Mucosa of descending colon (tissue), 3 donors: ENCODE results near the gene TRIM69. TPM values are rescaled to one million over a fixed set of nuclear protein-coding genes. Genes with fewer than 3 reads are reported as not detected.
A peak's percentile ranks its signal among the peaks of the same experiment; 100 is the strongest.
"Not testable (repeated sequence)": the region's sequence is repeated elsewhere in the genome, so short reads cannot be mapped to it uniquely, and the experiment has no call there.

Source experiments
- ATAC-seq: fragments of 200-7000 bp; cut with Tn5 transposase; one replicate; pipeline ENCODE4 v1.9.1; 2020; ENCODE audit warnings: mild to moderate bottlenecking, moderate library complexity
- DNase-seq, 3 donors: peaks; one replicate each; pipeline ENCODE4 v3.0.0-alpha.2; 2020
- H3K36me3 ChIP-seq: fragments of 200-600 bp; one replicate; pipeline ENCODE4 v1.8.0; 2021; ENCODE audit warnings: low read depth, mild to moderate bottlenecking
- H3K4me1 ChIP-seq: fragments of 200-600 bp; one replicate; pipeline ENCODE4 v1.8.0; 2021; ENCODE audit warnings: low read depth, mild to moderate bottlenecking
- H3K4me3 ChIP-seq: fragments of 200-600 bp; one replicate; pipeline ENCODE4 v1.8.0; 2021; ENCODE audit warnings: mild to moderate bottlenecking
- H3K9me3 ChIP-seq: fragments of 200-600 bp; one replicate; pipeline ENCODE4 v1.8.0; 2021; ENCODE audit warnings: mild to moderate bottlenecking
- intact Hi-C, 2 donors: fragments of 100-400 bp; cut with DNase I in 1 of 2; cut with micrococcal nuclease in 1 of 2; formaldehyde crosslinking; loops; one replicate each; pipeline versions ENCODE4 v1.11.0 to v1.11.1; 2022; cut with DNase I, micrococcal nuclease
- long read RNA-seq, 2 donors: library from polyadenylated mRNA; unstranded; transcript quantifications; one replicate each; pipeline ENCODE4 v2.0.0, GENCODE V29; 2019 to 2021
- total RNA-seq, 3 donors: library from RNA; stranded (reverse); fragmentation: NEBNext Ultra II Directional in 2 of 3; extraction: Animal tissue kit (Norgen Biotek cat#: 25700) in 2 of 3; gene quantifications; one replicate each; pipeline versions ENCODE4 v1.2.1 to v1.2.4, GENCODE V29; 2021 to 2023
- TF ChIP-seq, protein P1 (sequence below): fragments of 200-600 bp; IDR thresholded peaks from one replicate; pipeline ENCODE4 v1.8.0; 2022; ENCODE audit warnings: antibody characterized with exemption, mild to moderate bottlenecking
- donor health status: DM: no; HTN: no; CAD: no; lungs with moderate emphysema.
- donor health status: DM: no; HTN: no; CAD: no.
- donor health status: DM: no; HTN: yes; CAD: no.

TRIM69 gene, protein sequence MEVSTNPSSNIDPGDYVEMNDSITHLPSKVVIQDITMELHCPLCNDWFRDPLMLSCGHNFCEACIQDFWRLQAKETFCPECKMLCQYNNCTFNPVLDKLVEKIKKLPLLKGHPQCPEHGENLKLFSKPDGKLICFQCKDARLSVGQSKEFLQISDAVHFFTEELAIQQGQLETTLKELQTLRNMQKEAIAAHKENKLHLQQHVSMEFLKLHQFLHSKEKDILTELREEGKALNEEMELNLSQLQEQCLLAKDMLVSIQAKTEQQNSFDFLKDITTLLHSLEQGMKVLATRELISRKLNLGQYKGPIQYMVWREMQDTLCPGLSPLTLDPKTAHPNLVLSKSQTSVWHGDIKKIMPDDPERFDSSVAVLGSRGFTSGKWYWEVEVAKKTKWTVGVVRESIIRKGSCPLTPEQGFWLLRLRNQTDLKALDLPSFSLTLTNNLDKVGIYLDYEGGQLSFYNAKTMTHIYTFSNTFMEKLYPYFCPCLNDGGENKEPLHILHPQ
- total RNA-seq = 10 to 100 TPM; 20.8 to 41.9 (median 21.5) TPM
- long read RNA-seq, donor 1, transcript TRIM69-207 (2 exons, 3,190 nt) = major isoform, 42 of 44 reads
- long read RNA-seq, donor 1, partial matches to known transcripts = 0 of 44 reads
- long read RNA-seq, donor 1, other reads (novel, unspliced or antisense) = 1 of 44 reads
- long read RNA-seq, donor 2, transcript TRIM69-207 (2 exons, 3,190 nt) = major isoform, 25 of 27 reads
- long read RNA-seq, donor 2, partial matches to known transcripts = 0 of 27 reads
- long read RNA-seq, donor 2, other reads (novel, unspliced or antisense) = 2 of 27 reads

DNA sequence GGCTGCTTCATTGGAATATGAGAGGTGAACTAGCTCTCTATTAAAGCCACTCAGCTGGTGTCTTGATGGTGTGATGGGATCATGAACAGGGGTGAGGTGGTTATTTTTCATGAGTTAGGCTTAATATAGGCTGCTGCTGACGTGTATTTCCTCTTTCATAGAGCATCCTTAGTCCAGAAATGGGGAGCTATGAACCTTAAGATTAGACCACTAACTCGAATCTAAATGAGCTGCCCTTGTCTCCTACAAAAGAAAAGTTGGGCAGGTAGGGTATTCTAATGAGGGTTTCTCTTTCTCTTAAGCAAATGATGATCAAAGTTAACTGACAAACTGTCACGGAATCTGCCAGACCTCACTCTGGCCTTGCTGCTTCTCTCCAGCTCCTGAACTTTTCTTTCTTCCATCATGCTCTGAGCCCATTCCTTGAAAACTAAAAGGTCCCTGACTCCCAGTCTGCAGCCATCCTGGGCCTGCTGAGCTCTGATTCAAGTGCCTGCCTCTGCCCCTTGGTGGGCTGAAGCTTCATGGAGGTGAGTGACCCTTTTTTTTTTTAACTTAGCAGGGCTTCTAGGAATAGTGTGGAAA is at the start of gene TRIM69:
Gene TRIM69 (plus strand): TSS at position 348 of the 585 bp plus-strand sequence. CDS start 177 bp downstream, at position 525.
- TF ChIP-seq, protein P1, sequence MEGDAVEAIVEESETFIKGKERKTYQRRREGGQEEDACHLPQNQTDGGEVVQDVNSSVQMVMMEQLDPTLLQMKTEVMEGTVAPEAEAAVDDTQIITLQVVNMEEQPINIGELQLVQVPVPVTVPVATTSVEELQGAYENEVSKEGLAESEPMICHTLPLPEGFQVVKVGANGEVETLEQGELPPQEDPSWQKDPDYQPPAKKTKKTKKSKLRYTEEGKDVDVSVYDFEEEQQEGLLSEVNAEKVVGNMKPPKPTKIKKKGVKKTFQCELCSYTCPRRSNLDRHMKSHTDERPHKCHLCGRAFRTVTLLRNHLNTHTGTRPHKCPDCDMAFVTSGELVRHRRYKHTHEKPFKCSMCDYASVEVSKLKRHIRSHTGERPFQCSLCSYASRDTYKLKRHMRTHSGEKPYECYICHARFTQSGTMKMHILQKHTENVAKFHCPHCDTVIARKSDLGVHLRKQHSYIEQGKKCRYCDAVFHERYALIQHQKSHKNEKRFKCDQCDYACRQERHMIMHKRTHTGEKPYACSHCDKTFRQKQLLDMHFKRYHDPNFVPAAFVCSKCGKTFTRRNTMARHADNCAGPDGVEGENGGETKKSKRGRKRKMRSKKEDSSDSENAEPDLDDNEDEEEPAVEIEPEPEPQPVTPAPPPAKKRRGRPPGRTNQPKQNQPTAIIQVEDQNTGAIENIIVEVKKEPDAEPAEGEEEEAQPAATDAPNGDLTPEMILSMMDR = no peak
- H3K4me1 ChIP-seq = peaks cover 3% of the 10 kb centered on the region
- no peaks in the 10 kb centered on the region for H3K9me3 ChIP-seq
- intact Hi-C loops = loop anchor here in 1 of 2 donors (10.0 kb wide), 1 partner anchor 71 kb away; the partner anchor contains the start of gene SPG11
- ATAC-seq = peak; percentile 42
- DNase-seq = no peak
- no peak within 1 kb of the TSS for H3K4me3 ChIP-seq
- no peaks in the 10 kb centered on the region for H3K36me3 ChIP-seq

DNA sequence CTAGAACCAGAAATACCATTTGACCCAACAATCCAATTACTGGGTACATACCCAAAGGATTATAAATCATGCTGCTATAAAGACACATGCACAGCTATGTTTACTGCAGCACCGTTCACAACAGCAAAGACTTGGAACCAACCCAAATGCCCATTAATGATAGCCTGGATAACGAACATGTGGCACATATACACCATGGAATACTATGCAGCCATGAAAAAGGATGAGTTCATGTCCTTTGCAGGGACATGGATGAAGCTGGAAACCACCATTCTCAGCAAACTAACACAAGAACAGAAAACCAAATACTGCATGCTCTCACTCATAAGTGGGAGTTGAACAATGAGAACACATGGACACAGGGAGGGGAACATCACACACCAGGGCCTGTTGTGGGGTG is 47.0 kb upstream of the TRIM69 start:
- H3K4me1 ChIP-seq, intact Hi-C loops, H3K4me3 ChIP-seq, ATAC-seq, DNase-seq, H3K9me3 ChIP-seq, H3K36me3 ChIP-seq: not testable (repeated sequence)

DNA sequence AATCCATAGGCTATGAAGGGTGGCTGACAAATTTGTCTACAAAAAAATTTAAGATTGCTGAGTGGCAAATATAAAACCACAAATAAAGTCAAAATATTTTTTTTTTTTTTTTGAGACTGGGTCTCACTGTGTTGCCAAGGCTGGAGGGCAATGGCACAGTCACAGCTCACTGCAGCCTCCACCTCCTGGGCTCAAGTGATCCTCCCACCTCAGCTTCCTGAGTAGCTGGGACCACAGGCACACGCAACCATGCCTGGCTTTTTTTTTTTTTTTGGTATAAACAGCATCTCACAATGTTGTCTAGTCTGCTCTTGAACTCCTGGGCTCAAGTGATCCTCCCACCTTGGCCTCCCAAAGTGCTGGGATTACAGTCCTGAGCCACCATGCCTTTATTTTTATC is 46.1 kb upstream of the TRIM69 start:
- H3K36me3 ChIP-seq, ATAC-seq, H3K4me3 ChIP-seq, H3K4me1 ChIP-seq, H3K9me3 ChIP-seq, intact Hi-C loops, DNase-seq: not testable (repeated sequence)

DNA sequence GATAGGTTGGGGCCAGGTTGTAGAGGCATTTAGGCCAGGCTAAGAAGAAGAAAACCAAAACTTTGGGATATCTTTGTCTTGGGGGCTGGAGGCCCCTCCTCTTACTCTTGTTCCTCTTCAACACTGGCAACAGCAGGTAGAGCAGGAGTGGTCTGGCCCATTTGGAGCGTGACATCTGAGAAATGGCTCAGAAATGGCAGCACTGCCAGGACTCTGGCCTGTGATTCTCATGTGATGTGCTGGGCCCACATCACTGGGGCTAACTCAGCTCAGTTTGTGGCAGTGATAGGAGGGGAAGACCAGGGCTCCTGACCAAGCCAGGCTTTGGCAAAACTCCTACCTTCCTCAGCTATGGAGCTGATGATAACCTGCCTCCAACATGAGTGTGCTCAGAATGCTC is 43.7 kb upstream of the TRIM69 start:
- TF ChIP-seq, protein P1 = no peak
- DNase-seq (no peak), ATAC-seq (no peak)
- Histone ChIP-seq H3K4me3 (no peak overlapping the region), H3K4me1 (no peaks in the 10 kb centered on the region), H3K9me3 (peaks cover 4% of the 10 kb centered on the region), H3K36me3 (no peaks in the 10 kb centered on the region)
- intact Hi-C loops = no loop called here

DNA sequence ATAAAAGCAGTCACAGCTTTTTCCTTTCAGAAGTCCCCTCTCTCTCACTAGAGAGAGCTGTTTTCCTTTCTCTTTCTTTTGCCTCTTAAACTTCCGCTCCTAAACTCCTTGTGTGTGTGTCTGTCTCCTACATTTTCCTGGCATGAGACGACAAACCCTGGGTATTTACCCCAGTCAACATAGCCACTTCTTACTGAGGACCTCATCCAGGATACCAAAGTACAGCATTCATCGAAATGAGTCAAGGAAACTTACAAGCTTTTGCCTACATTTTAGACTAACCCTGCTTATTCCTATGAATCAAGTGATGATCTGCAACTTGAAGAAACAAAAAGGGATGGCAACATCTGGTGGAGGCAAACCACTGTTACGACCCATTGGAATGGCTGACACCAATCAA is 41.9 kb upstream of the TRIM69 start:
- DNase-seq (no peak), ATAC-seq (no peak)
- Histone ChIP-seq H3K9me3 (no peaks in the 10 kb centered on the region), H3K36me3 (no peaks in the 10 kb centered on the region), H3K4me3 (no peak overlapping the region), H3K4me1 (no peaks in the 10 kb centered on the region)
- intact Hi-C loops = no loop called here
- TF ChIP-seq, protein P1 = no peak

DNA sequence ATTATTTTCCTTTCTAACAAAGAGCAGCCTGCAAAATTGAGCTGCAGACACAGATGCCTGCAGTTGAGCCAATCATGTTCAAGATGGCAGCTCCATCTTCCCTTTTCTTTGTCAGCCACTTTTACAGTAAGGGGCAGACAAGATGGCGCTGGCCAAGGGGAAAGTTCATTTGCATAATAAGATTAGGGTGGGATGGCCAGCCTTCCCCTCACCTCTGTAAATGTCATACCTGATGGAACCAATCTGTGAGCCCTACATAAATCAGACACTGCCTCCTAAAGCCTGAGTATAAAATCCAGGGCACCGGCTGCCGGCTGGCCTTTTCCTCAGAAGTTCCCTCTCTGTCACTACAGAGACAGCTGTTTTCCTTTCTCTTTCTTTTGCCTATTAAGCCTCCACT is 41.0 kb upstream of the TRIM69 start:
- Histone ChIP-seq H3K36me3 (no peaks in the 10 kb centered on the region), H3K4me1 (no peaks in the 10 kb centered on the region), H3K4me3 (no peak overlapping the region), H3K9me3 (no peaks in the 10 kb centered on the region)
- intact Hi-C loops = no loop called here
- DNase-seq = no peak
- ATAC-seq = no peak
- TF ChIP-seq, protein P1 = no peak
